GM12873 (cell line): ENCODE results near the gene PLA2G4B.

Experiments
- CTCF ChIP-seq: IDR thresholded peaks from 2 replicates; pipeline ENCODE4 v1.5.1; 2012; ENCODE audit warnings: low read depth, mild to moderate bottlenecking, moderate library complexity, low read length, control low read depth; ENCODE audit not compliant: insufficient read depth; ENCODE audit errors: missing control alignments

PLA2G4B gene

GRCh38 chr15:41823502-41823901, 15.1 kb upstream of the PLA2G4B start:
- TF ChIP-seq CTCF = no peak

DNA sequence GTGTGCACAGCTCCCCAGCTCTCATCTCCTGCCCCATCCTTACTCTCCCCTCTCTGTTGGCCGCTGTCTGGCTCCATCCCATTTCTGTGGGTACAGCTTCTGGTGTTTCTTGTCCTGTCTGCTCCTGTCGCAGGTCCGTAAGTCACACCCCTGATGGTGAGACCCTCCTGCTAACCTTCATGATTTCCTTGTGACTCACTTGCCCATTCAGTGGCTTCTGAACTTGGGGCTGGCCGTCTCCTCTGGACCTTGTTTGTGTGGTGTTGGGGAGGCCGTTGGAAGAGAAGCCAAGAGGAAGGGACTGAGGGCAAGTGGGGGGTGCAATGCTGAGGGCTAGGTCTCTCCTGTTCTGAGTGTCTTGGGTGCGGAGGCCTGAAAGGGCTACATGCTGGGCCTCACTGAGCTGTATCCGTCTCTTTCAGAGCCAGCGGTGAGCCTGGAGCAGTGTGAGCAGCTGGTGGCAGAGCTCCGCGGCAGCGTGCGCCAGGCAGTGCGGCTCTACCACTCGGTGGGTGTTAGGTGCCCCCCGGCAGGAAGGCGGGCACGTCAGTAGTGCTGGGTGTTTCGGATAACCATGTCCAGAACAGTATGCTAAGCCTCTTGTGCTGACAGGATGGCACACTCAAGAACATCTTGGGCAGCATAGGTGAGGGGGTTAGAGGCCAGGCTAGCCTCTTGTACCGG, 14.4 kb upstream of the PLA2G4B start:
- TF ChIP-seq CTCF = no peak

GRCh38 chr15:41825145-41825544, 13.5 kb upstream of the PLA2G4B start:
- no peak for TF ChIP-seq CTCF

GRCh38 chr15:41825572-41826535, 12.8 kb upstream of the PLA2G4B start:
- TF ChIP-seq CTCF = no peak

DNA sequence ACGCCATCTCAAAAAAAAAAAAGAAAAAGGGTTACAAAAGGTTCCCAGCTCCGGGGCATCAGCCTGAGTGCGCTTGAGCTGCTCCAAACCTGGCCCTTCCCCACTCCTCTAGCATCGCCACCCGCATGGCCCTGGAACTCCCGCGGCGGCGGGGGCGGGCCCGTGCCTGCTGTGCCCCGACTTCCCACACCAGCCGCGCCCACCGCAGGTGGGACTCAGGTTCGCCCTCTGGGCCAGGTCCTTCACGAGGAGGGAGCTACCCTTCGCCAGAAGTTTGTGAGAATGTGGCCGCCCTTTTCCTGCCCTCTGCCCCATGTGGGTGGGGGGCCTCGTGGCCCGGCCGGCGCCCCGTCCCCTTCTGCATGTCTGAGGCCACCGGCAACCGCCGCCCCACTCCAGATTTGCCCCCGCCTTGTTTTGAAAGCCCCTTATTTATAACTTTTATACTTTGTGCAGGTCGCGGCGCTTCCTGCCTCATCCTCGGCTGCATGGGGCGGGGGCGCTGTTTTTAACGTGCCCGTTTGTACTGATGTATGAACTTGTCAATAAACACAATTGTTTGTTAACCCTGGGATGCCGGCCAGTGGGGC, 11.3 kb upstream of the PLA2G4B start:
- TF ChIP-seq CTCF = no peak

DNA sequence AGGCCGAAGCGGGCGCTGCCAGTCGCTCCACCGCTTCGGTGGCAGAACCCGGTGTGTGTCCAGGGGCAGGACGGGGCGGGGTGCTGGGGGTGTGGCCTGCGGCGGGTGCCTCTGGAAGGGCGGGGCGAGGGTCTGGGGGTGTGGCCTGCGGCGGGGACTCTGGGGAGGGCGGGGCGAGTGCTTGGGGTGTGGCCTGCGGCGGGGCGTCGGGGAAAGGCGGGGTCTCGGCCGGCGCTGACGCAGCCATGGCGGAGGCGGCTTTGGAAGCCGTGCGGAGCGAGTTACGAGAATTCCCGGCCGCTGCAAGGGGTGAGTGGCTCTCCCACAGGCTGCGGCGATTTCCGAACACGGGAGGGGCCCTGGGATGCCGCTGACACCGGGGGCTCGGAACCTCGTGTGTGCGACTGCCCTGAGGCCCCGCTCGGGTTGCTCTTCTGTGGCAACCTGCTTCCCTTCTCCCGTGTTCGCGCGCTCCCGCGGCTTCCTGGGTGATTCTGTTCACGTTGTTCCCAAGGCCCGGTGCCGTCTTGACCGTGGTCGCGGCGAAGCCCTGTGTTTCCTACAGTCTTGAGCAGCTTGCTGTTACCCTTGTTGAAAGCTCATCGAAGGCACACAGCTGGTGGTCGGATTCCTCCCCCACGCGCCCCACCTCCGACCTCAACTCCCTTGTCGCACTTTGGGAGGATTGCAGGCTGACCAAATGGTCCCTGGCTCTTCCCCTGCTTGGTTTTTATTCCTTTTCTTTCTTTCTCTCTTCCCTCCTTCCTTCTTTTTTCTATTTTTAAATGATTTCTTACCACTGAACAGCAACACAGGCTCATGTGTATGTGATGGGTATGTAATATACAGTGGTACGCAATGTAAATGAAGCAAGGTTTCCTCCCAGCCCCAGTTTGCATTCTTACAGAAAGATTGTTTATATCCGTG, 10.5 kb upstream of the PLA2G4B start, which contains the start of gene JMJD7:
TSS of gene JMJD7 (plus strand) at position 213 of the 927 bp plus-strand sequence. CDS start at position 246, 33 bp downstream.
- TF ChIP-seq CTCF = no peak
